ENCODE data around the gene DGKD.
A peak's percentile ranks its signal among the peaks of the same experiment; 100 is the strongest.

DGKD gene

GRCh38 chr2:233426619-233427342 is 72.5 kb downstream of the DGKD start:
- peaks cover 24% of the 10 kb centered on the region for H3K36me3 ChIP-seq
- H3K9me3 ChIP-seq = no peaks in the 10 kb centered on the region
- no peaks in the 10 kb centered on the region for H3K27me3 ChIP-seq
- H3K4me3 ChIP-seq (ENCODE audit: low read depth in 1 of 2, low read length in 1 of 2) = no peak overlapping the region
- H3K4me1 ChIP-seq (ENCODE audit: control insufficient read depth in 1 of 2, insufficient read depth in 1 of 2, low read depth in 1 of 2, low read length in 1 of 2) = peaks cover 0 to 6% of the 10 kb centered on the region in 2 experiments
- peak overlapping the region; percentile 35 for H3K27ac ChIP-seq
- no peak for TF ChIP-seq CTCF (IDR thresholded peaks at IDR 0.05)

GRCh38 chr2:233428008-233428407 is 73.7 kb downstream of the DGKD start:
- Histone ChIP-seq H3K27me3 (no peaks in the 10 kb centered on the region), H3K4me1 (ENCODE audit: control insufficient read depth in 1 of 2, insufficient read depth in 1 of 2, low read depth in 1 of 2, low read length in 1 of 2) (no peaks in the 10 kb centered on the region), H3K4me3 (ENCODE audit: low read depth in 1 of 2, low read length in 1 of 2) (no peak overlapping the region), H3K36me3 (peaks cover 24% of the 10 kb centered on the region), H3K9me3 (no peaks in the 10 kb centered on the region), H3K27ac (no peak overlapping the region)
- no peak for TF ChIP-seq CTCF (IDR thresholded peaks at IDR 0.05)

- H3K36me3 ChIP-seq = peaks cover 21% of the 10 kb centered on the region
Observed at GRCh38 chr2:233428438-233428837, 74.1 kb downstream of the DGKD start.

GRCh38 chr2:233429175-233429897 is 75.0 kb downstream of the DGKD start:
- Histone ChIP-seq H3K4me1 (ENCODE audit: control insufficient read depth in 1 of 2, insufficient read depth in 1 of 2, low read depth in 1 of 2, low read length in 1 of 2) (no peaks in the 10 kb centered on the region), H3K4me3 (ENCODE audit: low read depth in 1 of 2, low read length in 1 of 2) (no peak overlapping the region), H3K36me3 (peaks cover 20% of the 10 kb centered on the region), H3K9me3 (no peaks in the 10 kb centered on the region), H3K27me3 (no peaks in the 10 kb centered on the region), H3K27ac (no peak overlapping the region)
- TF ChIP-seq CTCF (IDR thresholded peaks at IDR 0.05) = no peak

More at GRCh38 chr2:233428438-233428837, 74.1 kb downstream of the DGKD start:
- no peaks in the 10 kb centered on the region for H3K9me3 ChIP-seq
- no peaks in the 10 kb centered on the region for H3K4me1 ChIP-seq (ENCODE audit: control insufficient read depth in 1 of 2, insufficient read depth in 1 of 2, low read depth in 1 of 2, low read length in 1 of 2)
- H3K27ac ChIP-seq = no peak overlapping the region
- TF ChIP-seq CTCF (IDR thresholded peaks at IDR 0.05) = no peak
- H3K4me3 ChIP-seq (ENCODE audit: low read depth in 1 of 2, low read length in 1 of 2) = no peak overlapping the region
- no peaks in the 10 kb centered on the region for H3K27me3 ChIP-seq

- no peak overlapping the region for H3K27ac ChIP-seq
- H3K36me3 ChIP-seq = peaks cover 22% of the 10 kb centered on the region
- H3K4me1 ChIP-seq (ENCODE audit: control insufficient read depth in 1 of 2, insufficient read depth in 1 of 2, low read depth in 1 of 2, low read length in 1 of 2) = no peaks in the 10 kb centered on the region
- no peaks in the 10 kb centered on the region for H3K27me3 ChIP-seq
- no peak overlapping the region for H3K4me3 ChIP-seq (ENCODE audit: low read depth in 1 of 2, low read length in 1 of 2)
- H3K9me3 ChIP-seq = no peaks in the 10 kb centered on the region
- TF ChIP-seq CTCF (IDR thresholded peaks at IDR 0.05) = no peak
Observed at GRCh38 chr2:233430081-233430480, 75.8 kb downstream of the DGKD start.
